Ishikawa (cell line): ENCODE data around the gene SUSD6.

Source experiments
- CEBPB ChIP-seq: IDR thresholded peaks from 2 replicates; pipeline ENCODE4 v1.6.1; 2012
- CREB1 ChIP-seq: IDR thresholded peaks from 2 replicates; pipeline ENCODE4 v1.6.1; 2012; ENCODE audit warnings: low read depth
- FOXM1 ChIP-seq: IDR thresholded peaks from 2 replicates; pipeline ENCODE4 v1.6.1; 2012; ENCODE audit warnings: low read depth, borderline replicate concordance
- RAD21 ChIP-seq: IDR thresholded peaks from 2 replicates; pipeline ENCODE4 v1.6.1; 2012; ENCODE audit warnings: low read depth
- TAF1 ChIP-seq: IDR thresholded peaks from 2 replicates; pipeline ENCODE4 v1.6.1; 2012; ENCODE audit warnings: low read depth, mild to moderate bottlenecking

DNA sequence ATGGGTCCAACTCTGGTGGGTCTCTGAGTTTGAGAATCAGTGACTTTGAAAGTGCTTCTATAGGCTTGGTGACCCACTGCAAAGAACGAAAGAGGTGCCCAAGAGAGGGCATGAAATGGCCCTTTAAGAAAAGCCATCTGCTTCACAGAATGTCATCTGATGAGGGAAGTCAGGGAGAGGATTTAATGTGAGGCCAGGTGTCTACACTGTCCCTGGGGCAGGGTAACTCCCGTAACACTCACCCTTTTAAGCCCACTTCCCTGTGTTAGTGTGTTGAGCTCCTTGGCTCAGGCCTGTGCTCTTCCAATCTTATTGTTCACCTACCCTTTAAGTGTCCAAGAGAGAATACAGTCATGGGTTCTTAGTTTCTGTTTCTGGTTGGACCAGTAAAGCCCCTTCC lies 139.1 kb downstream of the SUSD6 start:
- TF ChIP-seq TAF1 (no peak), RAD21 (no peak), CEBPB (no peak), CREB1 (no peak), FOXM1 (no peak)
